Breast epithelium (tissue), 4 donors: Measurements from ENCODE around the gene KCNA2. TPM values are rescaled to one million over a fixed set of nuclear protein-coding genes. Genes with fewer than 3 reads are reported as not detected.

Source experiments
- DNase-seq, 2 donors: peaks; one replicate each; pipeline ENCODE4 v3.0.0-alpha.2; 2019; ENCODE audit warnings: low spot score in 2 of 2
- H3K27ac ChIP-seq, 2 donors: fragments of 200-600 bp; sonication (generic) in 1 of 2; one replicate each; pipeline ENCODE4 v1.5.1; 2016 to 2019; ENCODE audit warnings: mild to moderate bottlenecking in 1 of 2
- H3K27me3 ChIP-seq, 2 donors: fragments of 200-600 bp; sonication (generic) in 1 of 2; one replicate each; pipeline versions ENCODE4 v1.5.1 to v1.6.0; 2017 to 2019; ENCODE audit warnings: control low read depth in 1 of 2, mild to moderate bottlenecking in 1 of 2
- H3K36me3 ChIP-seq: fragments of 200-600 bp; one replicate; pipeline ENCODE4 v1.5.1; 2019
- H3K4me1 ChIP-seq, 2 donors: fragments of 200-600 bp; sonication (generic); one replicate each; pipeline ENCODE4 v1.5.1; 2016 to 2019; ENCODE audit warnings: control low read depth in 1 of 2
- H3K4me3 ChIP-seq, 3 donors: fragments of 200-600 bp; sonication (generic); 1 replicate in 2 of 3; 2 replicates in 1 of 3; pipeline ENCODE4 v1.5.1; 2016 to 2019; ENCODE audit warnings: mild to moderate bottlenecking in 3 of 3, moderate library complexity in 2 of 3
- H3K9me3 ChIP-seq, 2 donors: fragments of 200-600 bp; sonication (generic) in 1 of 2; one replicate each; pipeline ENCODE4 v1.5.1; 2016 to 2019; ENCODE audit warnings: control low read depth in 1 of 2
- CTCF ChIP-seq, 3 donors: fragments of 450-650 bp; IDR thresholded peaks; one replicate each; pipeline ENCODE4 v1.5.1; 2016 to 2017; ENCODE audit warnings: antibody characterized with exemption in 3 of 3, mild to moderate bottlenecking in 3 of 3, moderate library complexity in 3 of 3
- POLR2A ChIP-seq: fragments of 450-650 bp; IDR thresholded peaks from one replicate; pipeline ENCODE4 v1.6.1; 2016; ENCODE audit warnings: antibody characterized with exemption, mild to moderate bottlenecking, moderate library complexity
- POLR2AphosphoS5 ChIP-seq, 3 donors: sonication (generic); formaldehyde crosslinking; IDR thresholded peaks; one replicate each; pipeline ENCODE4 v1.6.1; 2017; ENCODE audit warnings: antibody characterized with exemption in 3 of 3
- intact Hi-C: fragments of 100-400 bp; cut with DNase I; formaldehyde crosslinking; loops from one replicate; pipeline ENCODE4 v1.15.1; 2023; ENCODE audit warnings: low total_unique reads
- total RNA-seq, 3 donors: library from RNA; depleted of rRNA; stranded (reverse); fragments of >200 nt; gene quantifications; one replicate each; pipeline ENCODE4 v1.1.0, GENCODE V29; 2016

KCNA2 gene
- total RNA-seq, 3 donors from 2014 or later: 0.33 to 13.8 (median 0.59) TPM

- Histone ChIP-seq H3K27me3 (peaks cover 0 to 17% of the 10 kb centered on the region in 2 donors), H3K9me3 (no peaks in the 10 kb centered on the region), H3K27ac (no peak overlapping the region), H3K36me3 (no peaks in the 10 kb centered on the region), H3K4me1 (no peaks in the 10 kb centered on the region), H3K4me3 (no peak overlapping the region)
- intact Hi-C loops: no loop called here
- no peak for DNase-seq
- TF ChIP-seq POLR2AphosphoS5 (IDR thresholded peaks at IDR 0.05): no peak
Measured at GRCh38 chr1:110600716-110601115, 5.4 kb downstream of the KCNA2 start.

GRCh38 chr1:110597966-110598365, 8.2 kb downstream of the KCNA2 start:
- Histone ChIP-seq H3K27me3 (no peaks in the 10 kb centered on the region), H3K27ac (no peak overlapping the region), H3K36me3 (no peaks in the 10 kb centered on the region), H3K4me3 (no peak overlapping the region), H3K9me3 (no peaks in the 10 kb centered on the region), H3K4me1 (no peaks in the 10 kb centered on the region)
- intact Hi-C loops: no loop called here
- TF ChIP-seq CTCF (IDR thresholded peaks at IDR 0.05) (no peak), POLR2AphosphoS5 (IDR thresholded peaks at IDR 0.05) (no peak), POLR2A (no peak)
- DNase-seq: no peak

GRCh38 chr1:110596312-110596711, 9.8 kb downstream of the KCNA2 start:
- TF ChIP-seq POLR2AphosphoS5 (IDR thresholded peaks at IDR 0.05) (no peak), CTCF (IDR thresholded peaks at IDR 0.05) (no peak), POLR2A (no peak)
- H3K36me3 ChIP-seq: no peaks in the 10 kb centered on the region
- H3K27me3 ChIP-seq: no peaks in the 10 kb centered on the region
- DNase-seq: no peak
- no peak overlapping the region for H3K27ac ChIP-seq
- intact Hi-C loops: no loop called here
- H3K4me1 ChIP-seq: no peaks in the 10 kb centered on the region
- no peaks in the 10 kb centered on the region for H3K9me3 ChIP-seq
- H3K4me3 ChIP-seq: no peak overlapping the region

- DNase-seq: no peak
- no peak overlapping the region for H3K4me3 ChIP-seq
- intact Hi-C loops: no loop called here
- TF ChIP-seq POLR2AphosphoS5 (IDR thresholded peaks at IDR 0.05) (no peak), CTCF (IDR thresholded peaks at IDR 0.05) (no peak), POLR2A (no peak)
- no peaks in the 10 kb centered on the region for H3K9me3 ChIP-seq
- no peak overlapping the region for H3K27ac ChIP-seq
- no peaks in the 10 kb centered on the region for H3K4me1 ChIP-seq
- H3K36me3 ChIP-seq: no peaks in the 10 kb centered on the region
- no peaks in the 10 kb centered on the region for H3K27me3 ChIP-seq
Measured at GRCh38 chr1:110595353-110595710, 10.8 kb downstream of the KCNA2 start.

GRCh38 chr1:110594456-110595352, 11.5 kb downstream of the KCNA2 start:
- Histone ChIP-seq H3K27me3 (no peaks in the 10 kb centered on the region), H3K4me3 (no peak overlapping the region), H3K27ac (no peak overlapping the region), H3K4me1 (no peaks in the 10 kb centered on the region), H3K36me3 (no peaks in the 10 kb centered on the region), H3K9me3 (no peaks in the 10 kb centered on the region)
- TF ChIP-seq CTCF (IDR thresholded peaks at IDR 0.05) (no peak), POLR2A (no peak), POLR2AphosphoS5 (IDR thresholded peaks at IDR 0.05) (no peak)
- DNase-seq: no peak
- intact Hi-C loops: no loop called here
